Activated T-helper 2 cell treated with anti-CD3 and anti-CD28 coated beads, Interferon-gamma antibody, Interleukin-2, Interleukin-4, amounts not matched to agents 10 μg/mL and 5 μg/mL and 100 μg/mL, durations not matched to agents 14 hours and 24 hours and 36 hours (primary cell): Measurements from ENCODE around the gene MIX23. TPM values are rescaled to one million over a fixed set of nuclear protein-coding genes. Genes with fewer than 3 reads are reported as not detected.
A peak's percentile ranks its signal among the peaks of the same experiment; 100 is the strongest.

Experiments used
- DNase-seq: peaks from one replicate; pipeline ENCODE4 v3.0.0; 2021; ENCODE audit warnings: low spot score
- H3K27ac Mint-ChIP-seq: one replicate; pipeline ENCODE4 v1.8.0; 2021; ENCODE audit warnings: mixed read lengths
- H3K27me3 Mint-ChIP-seq: one replicate; pipeline ENCODE4 v1.8.0; 2021; ENCODE audit warnings: low read depth, mixed read lengths
- H3K36me3 Mint-ChIP-seq: one replicate; pipeline ENCODE4 v1.8.0; 2021; ENCODE audit warnings: low read depth, mixed read lengths
- H3K4me1 Mint-ChIP-seq: one replicate; pipeline ENCODE4 v1.8.0; 2021; ENCODE audit warnings: low read depth, mixed read lengths
- H3K4me3 Mint-ChIP-seq: one replicate; pipeline ENCODE4 v1.8.0; 2021; ENCODE audit warnings: low read depth, mild to moderate bottlenecking, moderate library complexity, mixed read lengths
- H3K9me3 Mint-ChIP-seq: one replicate; pipeline ENCODE4 v1.8.0; 2021; ENCODE audit warnings: mixed read lengths
- intact Hi-C: fragments of 100-400 bp; cut with micrococcal nuclease; formaldehyde crosslinking; loops from one replicate; pipeline ENCODE4 v1.15.1; 2023
- total RNA-seq: library from RNA; stranded (reverse); gene quantifications from 2 replicates; pipeline ENCODE4 v1.2.3, GENCODE V29; 2022

MIX23 gene
- total RNA-seq, result 105 and 110 TPM in 2 replicates

DNA sequence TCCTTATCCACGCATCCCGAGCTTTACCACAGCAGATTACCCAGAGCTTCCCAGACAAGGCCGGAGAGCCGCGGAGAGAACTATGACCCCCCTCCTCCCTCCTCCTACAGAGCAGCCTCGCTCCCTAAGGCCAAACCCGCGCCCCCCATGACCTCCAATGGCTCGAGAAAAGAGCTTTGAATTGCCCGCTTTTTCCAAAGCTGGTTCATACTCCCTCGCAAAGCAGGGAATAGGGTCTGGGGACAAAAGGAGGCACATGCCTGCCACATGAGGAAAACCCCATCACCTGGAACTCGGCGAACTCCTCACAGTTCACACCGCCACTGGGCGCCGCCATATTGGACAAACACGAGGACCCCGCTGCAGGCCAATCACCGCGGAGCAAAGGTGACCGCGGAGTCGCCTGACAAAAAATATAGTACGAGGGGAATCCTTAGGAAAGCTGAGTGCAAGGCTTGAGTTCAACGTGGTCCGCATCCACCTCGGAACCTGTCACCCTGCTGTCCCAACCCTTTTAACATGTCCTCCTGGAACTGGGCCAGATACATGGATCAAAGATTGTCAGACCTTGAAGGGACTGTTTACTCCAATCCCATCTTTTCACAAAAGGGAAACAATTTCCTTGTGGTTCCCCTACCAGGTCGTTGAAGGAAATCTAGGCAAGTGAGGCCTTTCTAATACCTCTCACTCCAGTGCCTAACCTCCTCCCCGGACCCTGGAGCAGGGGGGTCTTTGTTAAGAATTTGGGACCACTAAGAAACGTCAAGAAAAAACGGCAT lies at the start of gene MIX23:
MIX23 (minus strand) TSS at position 344 of the 779 bp plus-strand sequence; CDS start at position 337, 7 bp downstream.
- H3K27me3 Mint-ChIP-seq, result no peaks in the 10 kb centered on the region
- peak; percentile 81 for DNase-seq
- H3K4me1 Mint-ChIP-seq, result peaks cover 63% of the 10 kb centered on the region
- H3K36me3 Mint-ChIP-seq, result peaks cover 38% of the 10 kb centered on the region
- no peaks in the 10 kb centered on the region for H3K9me3 Mint-ChIP-seq
- intact Hi-C loops, result loop anchor here (1.0 to 10.0 kb wide), 6 partner anchors 33 to 1204 kb away; partner anchors contain the start of genes EAF2, GOLGB1, HACD2 and HSPBAP1
- peak within 1 kb of the TSS; percentile 90 for H3K4me3 Mint-ChIP-seq
- peak within 1 kb of the TSS; percentile 94 for H3K27ac Mint-ChIP-seq

DNA sequence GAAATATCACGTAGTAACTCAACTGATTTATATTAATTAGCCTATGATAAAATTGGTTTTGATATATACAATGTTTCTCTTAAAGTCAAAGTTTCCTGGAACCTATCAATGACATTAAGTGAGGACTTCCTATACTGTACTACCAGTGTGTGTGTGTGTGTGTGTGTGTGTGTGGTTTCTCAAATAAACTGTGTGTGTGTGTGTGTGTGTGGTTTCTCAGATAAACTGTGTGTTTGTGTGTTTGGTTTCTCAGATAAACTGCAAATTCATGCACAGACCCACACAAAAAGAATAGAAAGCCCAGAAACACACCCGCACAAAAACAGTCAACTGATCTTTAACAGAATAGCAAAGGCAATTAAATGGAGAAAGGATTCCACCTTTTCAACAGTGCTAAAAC lies 47.3 kb upstream of the MIX23 start:
- DNase-seq, result no peak
- H3K4me1 Mint-ChIP-seq, result peaks cover 17% of the 10 kb centered on the region
- peaks cover 86% of the 10 kb centered on the region for H3K36me3 Mint-ChIP-seq
- H3K4me3 Mint-ChIP-seq, result no peak overlapping the region
- H3K9me3 Mint-ChIP-seq, result peaks cover 8% of the 10 kb centered on the region
- intact Hi-C loops, result no loop called here
- no peak overlapping the region for H3K27ac Mint-ChIP-seq
- H3K27me3 Mint-ChIP-seq, result no peaks in the 10 kb centered on the region

DNA sequence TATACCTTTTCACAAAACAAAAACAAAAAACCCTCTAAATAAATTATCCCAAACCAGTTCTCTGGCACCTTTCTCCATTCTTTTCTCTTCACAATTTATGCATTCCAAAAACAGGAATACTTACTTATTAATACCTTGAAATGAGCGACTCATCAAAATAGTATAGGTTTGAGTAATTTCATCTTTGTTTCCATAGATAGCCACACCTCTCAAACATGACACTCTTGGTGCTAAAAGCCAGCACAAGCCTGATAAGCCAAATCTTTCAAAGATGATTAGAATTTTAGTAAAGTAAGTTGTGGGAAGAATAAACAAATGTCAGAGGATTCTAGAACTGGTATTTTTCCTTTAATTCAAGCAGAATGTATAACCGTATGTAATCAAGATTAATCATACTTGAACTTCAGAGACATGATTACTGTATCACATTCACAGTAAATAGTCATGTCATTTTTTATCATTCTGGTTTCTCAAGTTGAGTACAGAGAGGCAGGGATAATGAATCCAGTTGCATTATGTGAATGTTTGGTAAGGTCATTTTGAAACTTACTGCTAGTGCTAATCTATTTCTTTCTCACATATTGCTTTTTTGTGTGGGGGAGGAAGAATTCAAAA lies 44.9 kb upstream of the MIX23 start:
- Mint-ChIP-seq H3K4me3 (no peak overlapping the region), H3K9me3 (peaks cover 8% of the 10 kb centered on the region), H3K27ac (peak overlapping the region; percentile 76), H3K4me1 (peaks cover 17% of the 10 kb centered on the region), H3K36me3 (peaks cover 86% of the 10 kb centered on the region), H3K27me3 (no peaks in the 10 kb centered on the region)
- intact Hi-C loops, result loop anchor here (1.0 to 5.0 kb wide), 2 partner anchors 55 to 104 kb away; no protein-coding TSS in a partner anchor
- DNase-seq, result no peak

DNA sequence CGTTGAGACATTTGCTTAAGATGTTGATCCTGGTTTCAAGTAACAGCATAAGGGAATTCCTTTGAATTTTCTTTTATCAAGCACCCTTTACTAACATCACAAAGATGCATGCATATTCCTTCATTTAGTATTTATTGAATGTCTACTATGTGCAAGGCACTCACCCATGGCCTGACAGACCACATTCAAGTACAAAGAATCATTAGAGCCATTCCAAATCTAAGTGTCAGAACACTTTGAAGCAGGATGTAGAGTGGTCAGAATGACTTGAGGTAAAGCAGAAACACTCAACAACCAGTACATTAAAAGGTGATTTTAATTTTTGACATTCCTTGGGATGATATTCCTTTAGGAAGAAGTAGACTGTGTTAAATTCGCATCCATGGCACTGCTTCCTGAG lies 38.8 kb upstream of the MIX23 start:
- no peaks in the 10 kb centered on the region for H3K4me1 Mint-ChIP-seq
- H3K36me3 Mint-ChIP-seq, result peaks cover 55% of the 10 kb centered on the region
- no peak overlapping the region for H3K27ac Mint-ChIP-seq
- H3K4me3 Mint-ChIP-seq, result no peak overlapping the region
- H3K9me3 Mint-ChIP-seq, result no peaks in the 10 kb centered on the region
- DNase-seq, result no peak
- intact Hi-C loops, result no loop called here
- no peaks in the 10 kb centered on the region for H3K27me3 Mint-ChIP-seq

DNA sequence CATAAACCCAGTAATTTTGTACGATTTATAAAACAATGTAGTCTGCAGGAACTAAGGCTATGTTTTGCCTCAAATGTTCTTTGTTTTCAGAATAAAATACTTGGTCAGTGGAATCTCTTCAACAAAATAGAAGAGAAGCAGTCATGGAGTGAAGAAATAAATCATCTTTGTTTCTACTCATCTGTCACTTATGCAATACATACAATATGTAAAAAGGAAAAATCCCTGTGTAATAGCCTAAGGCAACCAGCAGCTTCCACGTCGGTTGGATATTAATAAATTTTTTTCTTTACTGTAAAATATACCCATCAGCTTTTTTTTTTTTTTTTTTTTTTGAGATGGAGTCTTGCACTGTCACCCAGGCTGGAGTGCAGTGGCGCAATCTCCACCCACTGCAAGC lies 38.1 kb upstream of the MIX23 start:
- H3K9me3 Mint-ChIP-seq, result no peaks in the 10 kb centered on the region
- peaks cover 48% of the 10 kb centered on the region for H3K36me3 Mint-ChIP-seq
- H3K27ac Mint-ChIP-seq, result no peak overlapping the region

DNA sequence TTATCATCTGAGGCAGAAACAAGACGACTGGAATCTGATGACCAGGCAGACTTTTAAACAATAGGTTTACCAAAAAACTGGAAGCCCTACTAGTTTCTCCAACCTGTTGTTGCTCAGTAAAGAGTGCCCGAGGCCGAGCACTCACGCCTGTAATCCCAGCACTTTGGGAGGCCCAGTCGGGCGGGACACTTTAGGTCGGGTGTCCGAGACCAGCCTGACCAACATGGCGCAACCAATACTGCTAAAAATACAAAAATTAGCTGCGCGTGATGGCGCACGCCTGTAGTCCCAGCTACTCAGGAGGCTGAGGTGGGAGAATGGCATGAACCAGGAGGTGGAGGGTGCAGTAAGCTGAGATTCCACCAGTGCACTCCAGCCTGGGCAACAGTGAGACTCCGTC lies 33.9 kb upstream of the MIX23 start:
- DNase-seq, result no peak
- H3K4me3 Mint-ChIP-seq, result peak overlapping the region; percentile 93
- intact Hi-C loops, result loop anchor here (1.0 to 10.0 kb wide), 5 partner anchors 24 to 378 kb away; partner anchors contain the start of genes HSPBAP1, KPNA1, MIX23 and SLC49A4
- H3K27ac Mint-ChIP-seq, result peak overlapping the region; percentile 95
- peaks cover 36% of the 10 kb centered on the region for H3K36me3 Mint-ChIP-seq
- peaks cover 22% of the 10 kb centered on the region for H3K4me1 Mint-ChIP-seq
- no peaks in the 10 kb centered on the region for H3K27me3 Mint-ChIP-seq
- H3K9me3 Mint-ChIP-seq, result no peaks in the 10 kb centered on the region

More for the DNA sequence above, 38.1 kb upstream of the MIX23 start:
- no peak overlapping the region for H3K4me3 Mint-ChIP-seq
- intact Hi-C loops, result no loop called here
- H3K27me3 Mint-ChIP-seq, result no peaks in the 10 kb centered on the region
- peaks cover 4% of the 10 kb centered on the region for H3K4me1 Mint-ChIP-seq
- DNase-seq, result no peak

DNA sequence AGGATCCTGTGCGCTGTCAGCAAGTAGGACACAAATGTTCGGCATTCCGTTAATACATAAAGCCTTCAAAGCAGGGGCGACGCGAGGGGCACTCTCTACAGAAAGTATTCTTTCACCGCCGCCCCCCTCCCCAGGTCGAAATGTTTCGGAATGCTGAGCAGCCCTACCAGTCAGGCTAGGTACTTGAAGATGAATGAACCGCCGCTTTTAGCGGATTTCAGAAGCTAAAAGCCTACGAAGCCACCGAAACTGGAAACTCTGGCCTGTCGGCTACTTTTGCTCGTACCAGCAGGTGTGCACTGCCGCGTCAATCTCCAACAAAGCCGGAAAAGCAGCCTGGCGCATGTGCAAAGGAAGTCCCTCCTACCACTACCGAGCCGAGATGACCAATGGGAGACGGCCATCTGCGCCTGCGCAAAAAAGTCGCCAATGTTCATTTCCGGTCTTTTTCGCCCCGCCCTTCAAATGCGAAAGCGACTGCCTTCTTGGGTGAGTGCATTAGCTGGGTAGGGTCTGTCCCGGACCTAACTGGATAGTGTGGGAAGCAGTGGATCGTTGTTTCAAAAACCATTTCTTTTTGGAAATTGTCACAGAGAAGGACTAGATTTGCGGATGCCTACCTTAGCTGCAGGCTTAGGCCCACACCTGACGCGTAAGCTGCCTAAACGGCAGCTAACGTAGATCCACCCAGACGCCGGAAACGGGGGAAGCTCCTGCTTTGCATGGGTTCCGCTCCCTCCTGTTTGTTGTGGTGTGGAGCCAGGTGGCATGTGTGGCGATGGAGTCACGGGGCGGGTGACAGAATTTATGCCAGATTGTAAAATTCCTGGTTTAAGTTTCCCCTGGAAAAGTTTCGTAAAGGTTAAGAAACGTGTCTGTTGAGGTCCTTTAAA lies 33.0 kb upstream of the MIX23 start, which contains the start of gene WDR5B:
WDR5B (minus strand) TSS at position 301 of the 893 bp plus-strand sequence. CDS start 534 bp downstream, outside the sequence.
- H3K9me3 Mint-ChIP-seq, result no peaks in the 10 kb centered on the region
- peak within 1 kb of the TSS; percentile 95 for H3K27ac Mint-ChIP-seq
- DNase-seq, result peak; percentile 97
- H3K4me1 Mint-ChIP-seq, result peaks cover 22% of the 10 kb centered on the region
- H3K27me3 Mint-ChIP-seq, result no peaks in the 10 kb centered on the region
- H3K4me3 Mint-ChIP-seq, result peak within 1 kb of the TSS; percentile 93
- peaks cover 33% of the 10 kb centered on the region for H3K36me3 Mint-ChIP-seq
- intact Hi-C loops, result loop anchor here (1.0 to 10.0 kb wide), 5 partner anchors 23 to 379 kb away; partner anchors contain the start of genes HSPBAP1, KPNA1, MIX23 and SLC49A4

DNA sequence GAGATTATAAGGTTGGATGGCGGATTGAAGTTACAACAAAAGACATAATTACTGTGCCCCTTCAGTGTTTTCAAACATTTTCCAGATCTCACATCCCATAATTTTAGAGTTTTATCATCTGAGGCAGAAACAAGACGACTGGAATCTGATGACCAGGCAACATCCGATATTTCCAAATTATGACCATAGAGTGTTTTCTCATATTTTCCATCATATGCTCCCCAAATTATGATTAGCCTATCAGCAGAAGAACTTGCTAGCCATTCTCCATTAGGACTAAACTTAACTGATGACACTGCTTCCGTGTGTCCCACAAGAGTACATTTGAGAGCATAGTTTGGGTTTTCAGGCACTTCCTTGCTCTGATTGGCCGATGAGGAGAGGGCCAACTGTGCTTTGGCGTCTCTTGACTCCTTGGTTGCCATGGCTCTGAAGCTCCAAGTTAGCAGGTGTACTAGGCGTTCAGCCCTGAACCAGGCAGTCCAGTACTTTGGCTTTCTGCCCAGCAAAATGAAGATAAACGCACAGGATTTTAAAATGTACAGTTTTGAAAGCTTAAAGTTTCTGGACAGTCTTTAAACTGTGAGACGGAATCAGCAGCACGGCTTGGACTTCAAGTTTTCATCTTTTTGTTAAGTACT lies 32.2 kb upstream of the MIX23 start:
- intact Hi-C loops, result loop anchor here (10.0 kb wide), 1 partner anchor 380 kb away; the partner anchor contains the start of genes HSPBAP1 and SLC49A4
- Mint-ChIP-seq H3K9me3 (no peaks in the 10 kb centered on the region), H3K27me3 (no peaks in the 10 kb centered on the region), H3K27ac (peak overlapping the region; percentile 95), H3K36me3 (peaks cover 35% of the 10 kb centered on the region), H3K4me1 (peaks cover 24% of the 10 kb centered on the region), H3K4me3 (peak overlapping the region; percentile 93)
- peak; percentile 51 for DNase-seq

DNA sequence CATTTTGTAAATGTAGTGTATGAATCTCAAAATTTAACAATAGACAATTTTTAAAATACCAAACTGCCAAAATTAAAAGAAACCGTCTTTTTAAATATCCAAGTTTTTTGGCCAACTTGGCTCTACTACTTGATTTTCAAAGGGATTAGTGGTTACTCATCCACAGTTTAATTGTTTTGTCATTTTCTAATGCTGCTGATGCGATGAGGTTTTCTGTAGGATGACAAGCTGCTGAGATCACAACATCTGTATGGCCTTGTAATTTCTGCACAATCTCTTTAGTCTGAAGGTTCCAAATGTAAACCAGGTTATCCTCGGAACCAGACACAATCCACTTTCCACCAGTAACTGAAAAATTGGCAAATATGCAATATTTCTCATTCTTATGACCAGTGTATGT lies 31.4 kb upstream of the MIX23 start:
- peak overlapping the region; percentile 95 for H3K27ac Mint-ChIP-seq
- DNase-seq, result no peak
- intact Hi-C loops, result loop anchor here (10.0 kb wide), 1 partner anchor 380 kb away; the partner anchor contains the start of genes HSPBAP1 and SLC49A4
- no peaks in the 10 kb centered on the region for H3K9me3 Mint-ChIP-seq
- H3K4me1 Mint-ChIP-seq, result peaks cover 24% of the 10 kb centered on the region
- peaks cover 37% of the 10 kb centered on the region for H3K36me3 Mint-ChIP-seq
- peak overlapping the region; percentile 93 for H3K4me3 Mint-ChIP-seq
- H3K27me3 Mint-ChIP-seq, result no peaks in the 10 kb centered on the region

DNA sequence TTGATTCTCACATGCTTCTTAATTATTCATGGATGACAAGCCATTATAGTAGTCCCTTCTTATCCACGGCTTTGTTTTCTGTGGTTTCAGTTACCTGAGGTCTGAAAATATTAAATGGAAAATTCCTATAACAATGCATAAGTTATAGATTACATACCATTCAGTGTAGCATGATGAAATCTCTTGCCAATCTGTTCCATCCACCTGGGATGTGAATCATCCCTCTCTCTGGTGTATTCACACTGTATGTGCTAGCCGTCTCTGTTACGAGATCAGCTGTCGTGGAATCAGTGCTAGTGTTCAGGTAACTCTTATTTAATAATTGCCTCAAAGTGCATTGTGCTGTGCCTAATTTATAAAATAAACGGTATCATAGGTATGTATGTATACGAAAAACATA lies 27.6 kb upstream of the MIX23 start:
- Mint-ChIP-seq H3K4me3 (no peak overlapping the region), H3K27ac (peak overlapping the region; percentile 23), H3K9me3 (no peaks in the 10 kb centered on the region), H3K4me1 (peaks cover 31% of the 10 kb centered on the region), H3K36me3 (peaks cover 68% of the 10 kb centered on the region), H3K27me3 (no peaks in the 10 kb centered on the region)
- no peak for DNase-seq
- intact Hi-C loops, result loop anchor here (10.0 kb wide), 1 partner anchor 384 kb away; the partner anchor contains the start of genes HSPBAP1 and SLC49A4

DNA sequence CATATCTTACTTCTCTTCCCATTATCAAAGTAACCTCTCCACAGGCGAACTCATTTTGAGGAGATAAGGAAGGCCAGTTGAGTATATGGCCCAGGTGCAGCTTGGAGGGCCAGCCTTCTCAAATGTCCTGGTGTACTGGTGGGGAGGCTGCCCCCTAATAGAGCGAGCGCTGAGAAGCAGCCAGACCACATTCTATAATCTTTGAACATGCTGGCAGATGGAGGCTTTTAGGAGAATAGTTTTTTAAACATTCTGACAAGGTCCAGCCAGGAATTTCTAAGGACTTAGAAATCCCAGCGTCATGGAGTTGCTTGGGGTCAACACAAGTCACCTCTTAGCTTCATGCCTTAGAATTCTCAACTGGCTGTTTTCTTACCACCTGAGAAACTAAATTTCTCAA lies 27.1 kb upstream of the MIX23 start:
- H3K27me3 Mint-ChIP-seq, result no peaks in the 10 kb centered on the region
- no peak overlapping the region for H3K4me3 Mint-ChIP-seq
- H3K9me3 Mint-ChIP-seq, result no peaks in the 10 kb centered on the region
- intact Hi-C loops, result loop anchor here (10.0 kb wide), 1 partner anchor 385 kb away; the partner anchor contains the start of genes HSPBAP1 and SLC49A4
- peaks cover 29% of the 10 kb centered on the region for H3K4me1 Mint-ChIP-seq
- peaks cover 70% of the 10 kb centered on the region for H3K36me3 Mint-ChIP-seq
- H3K27ac Mint-ChIP-seq, result no peak overlapping the region
- DNase-seq, result no peak
